WTC11 (cell line): ENCODE results near the gene PUM1. TPM values are rescaled to one million over a fixed set of nuclear protein-coding genes. Genes with fewer than 3 reads are reported as not detected.

Source experiments
- ATAC-seq: fragments of 200-7000 bp; cut with Tn5 transposase; 2 replicates; pipeline ENCODE4 v1.10.0; 2021; ENCODE audit warnings: mild to moderate bottlenecking, moderate library complexity
- CTCF ChIA-PET: fragments of 300-600 bp; sonication (Branson Sonifier 250); formaldehyde crosslinking; loops from one replicate; lab custom pipeline; 2021; ENCODE audit warnings: antibody characterized with exemption; lab: Charles Lee
- POLR2A ChIA-PET: fragments of 350-600 bp; sonication (Branson Sonifier 250); formaldehyde crosslinking; loops from one replicate; lab custom pipeline; 2021; ENCODE audit warnings: antibody characterized with exemption; lab: Charles Lee
- DNase-seq: peaks from one replicate; pipeline ENCODE4 v3.0.0; 2021; ENCODE audit warnings: low spot score
- H3K27ac Mint-ChIP-seq: 2 replicates; pipeline ENCODE4 v1.8.0; 2021; ENCODE audit warnings: mixed read lengths
- H3K27me3 Mint-ChIP-seq: 2 replicates; pipeline ENCODE4 v1.8.0; 2021; ENCODE audit warnings: low read depth, mild to moderate bottlenecking, moderate library complexity, mixed read lengths
- H3K36me3 Mint-ChIP-seq: 2 replicates; pipeline ENCODE4 v1.8.0; 2021; ENCODE audit warnings: mixed read lengths
- H3K4me1 Mint-ChIP-seq: 2 replicates; pipeline ENCODE4 v1.8.0; 2022; ENCODE audit warnings: mixed read lengths
- H3K4me3 Mint-ChIP-seq: 2 replicates; pipeline ENCODE4 v1.8.0; 2021; ENCODE audit warnings: mild to moderate bottlenecking, moderate library complexity, mixed read lengths
- H3K9me3 Mint-ChIP-seq: 2 replicates; pipeline ENCODE4 v1.8.0; 2021; ENCODE audit warnings: mixed read lengths
- ESRRA ChIP-seq: sonication (generic); formaldehyde crosslinking; IDR thresholded peaks from 2 replicates; pipeline ENCODE4 v1.8.1; 2022; ENCODE audit warnings: mild to moderate bottlenecking, missing genetic modification reagents, borderline replicate concordance
- GABPB1 ChIP-seq: sonication (generic); formaldehyde crosslinking; IDR thresholded peaks from 2 replicates; pipeline ENCODE4 v1.8.1; 2023; ENCODE audit warnings: mild to moderate bottlenecking, missing genetic modification reagents
- HMGA2 ChIP-seq: fragments of 250-450 bp; sonication (Bioruptor Pico); IDR thresholded peaks from 2 replicates; pipeline ENCODE4 v1.4.0; 2021; ENCODE audit warnings: mild to moderate bottlenecking, moderate library complexity
- NR1H2 ChIP-seq: sonication (generic); formaldehyde crosslinking; IDR thresholded peaks from 2 replicates; pipeline ENCODE4 v1.9.0; 2021; ENCODE audit warnings: mild to moderate bottlenecking, moderate library complexity, missing genetic modification reagents
- NR2C2 ChIP-seq: sonication (generic); formaldehyde crosslinking; IDR thresholded peaks from 2 replicates; pipeline ENCODE4 v1.8.0; 2022; ENCODE audit warnings: mild to moderate bottlenecking, missing genetic modification reagents
- PRRX2 ChIP-seq: fragments of 250-450 bp; sonication (Bioruptor Pico); IDR thresholded peaks from 2 replicates; pipeline ENCODE4 v1.8.0; 2021; ENCODE audit warnings: mild to moderate bottlenecking
- RORB ChIP-seq: fragments of 250-450 bp; sonication (Bioruptor Pico); IDR thresholded peaks from 2 replicates; pipeline ENCODE4 v1.9.0; 2021; ENCODE audit warnings: mild to moderate bottlenecking
- SMAD3 ChIP-seq: sonication (generic); formaldehyde crosslinking; IDR thresholded peaks from 2 replicates; pipeline ENCODE4 v1.8.0; 2022; ENCODE audit warnings: missing genetic modification reagents, mild to moderate bottlenecking, borderline replicate concordance
- TEAD1 ChIP-seq: sonication (generic); formaldehyde crosslinking; IDR thresholded peaks from 2 replicates; pipeline ENCODE4 v1.8.0; 2022; ENCODE audit warnings: mild to moderate bottlenecking, missing genetic modification reagents
- ZNF121 ChIP-seq: sonication (generic); formaldehyde crosslinking; IDR thresholded peaks from 2 replicates; pipeline ENCODE4 v1.8.0; 2023; ENCODE audit warnings: missing genetic modification reagents
- ZNF219 ChIP-seq: sonication (generic); formaldehyde crosslinking; IDR thresholded peaks from 2 replicates; pipeline ENCODE4 v1.8.0; 2023; ENCODE audit warnings: missing genetic modification reagents, mild to moderate bottlenecking, borderline replicate concordance
- ZNF232 ChIP-seq: sonication (generic); formaldehyde crosslinking; IDR thresholded peaks from 2 replicates; pipeline ENCODE4 v1.8.0; 2022; ENCODE audit warnings: mild to moderate bottlenecking, missing genetic modification reagents
- ZNF396 ChIP-seq: fragments of 250-450 bp; sonication (Bioruptor Pico); IDR thresholded peaks from 2 replicates; pipeline ENCODE4 v1.8.0; 2021; ENCODE audit warnings: mild to moderate bottlenecking, moderate library complexity, borderline replicate concordance
- total RNA-seq: library from RNA; stranded (reverse); gene quantifications from 3 replicates; pipeline ENCODE4 v1.2.3, GENCODE V29; 2021
- TF ChIP-seq, protein P1 (sequence below): sonication (generic); formaldehyde crosslinking; IDR thresholded peaks from 2 replicates; pipeline ENCODE4 v1.8.1; 2023; ENCODE audit warnings: mild to moderate bottlenecking, missing genetic modification reagents, moderate library complexity
- TF ChIP-seq, protein P2 (sequence below): sonication (generic); formaldehyde crosslinking; IDR thresholded peaks from 2 replicates; pipeline ENCODE4 v1.8.1; 2022; ENCODE audit warnings: mild to moderate bottlenecking, missing genetic modification reagents, moderate library complexity, borderline replicate concordance
- TF ChIP-seq, protein P3 (sequence below): sonication (generic); formaldehyde crosslinking; IDR thresholded peaks from 2 replicates; pipeline ENCODE4 v1.8.0; 2022; ENCODE audit warnings: mild to moderate bottlenecking, missing genetic modification reagents
- TF ChIP-seq, protein P4 (sequence below): sonication (generic); formaldehyde crosslinking; IDR thresholded peaks from 2 replicates; pipeline ENCODE4 v1.8.1; 2023; ENCODE audit warnings: mild to moderate bottlenecking, missing genetic modification reagents
- TF ChIP-seq, protein P5 (sequence below): fragments of 250-450 bp; sonication (Bioruptor Pico); IDR thresholded peaks from 2 replicates; pipeline ENCODE4 v1.9.0; 2021; ENCODE audit warnings: moderate library complexity, mild to moderate bottlenecking, inconsistent platforms, borderline replicate concordance
- TF ChIP-seq, protein P6 (sequence below): fragments of 250-450 bp; sonication (Bioruptor Pico); IDR thresholded peaks from 2 replicates; pipeline ENCODE4 v1.8.0; 2021; ENCODE audit warnings: mild to moderate bottlenecking
- TF ChIP-seq, protein P7 (sequence below): sonication (generic); formaldehyde crosslinking; IDR thresholded peaks from 2 replicates; pipeline ENCODE4 v1.8.0; 2023; ENCODE audit warnings: missing genetic modification reagents, mild to moderate bottlenecking, borderline replicate concordance
- TF ChIP-seq, protein P8 (sequence below): fragments of 250-450 bp; sonication (Bioruptor Pico); IDR thresholded peaks from 2 replicates; pipeline ENCODE4 v1.9.0; 2021; ENCODE audit warnings: mild to moderate bottlenecking

The PUM1 gene
- total RNA-seq, 1 experiment from 2014 or later: 147 TPM

DNA sequence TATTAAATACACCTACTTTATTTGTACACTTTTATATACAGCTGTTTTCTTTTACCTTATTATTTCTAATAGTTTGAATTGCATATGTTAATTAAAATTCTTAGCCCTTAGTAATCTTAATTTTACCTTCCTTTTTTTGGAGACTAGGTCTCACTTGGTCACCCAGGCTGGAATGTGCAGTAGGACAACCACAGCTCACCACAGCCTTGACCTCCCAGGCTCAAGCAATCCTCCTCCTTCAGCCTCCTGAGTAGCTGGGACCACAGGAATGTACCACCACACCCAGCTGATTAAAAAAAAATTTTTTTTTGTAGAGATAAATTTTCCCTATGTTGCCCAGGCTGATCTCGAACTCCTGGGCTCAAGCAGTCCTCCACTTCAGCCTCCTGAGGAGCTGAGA lies 141.9 kb downstream of the PUM1 start:
- no peak for ATAC-seq
- TF ChIP-seq, protein P1, sequence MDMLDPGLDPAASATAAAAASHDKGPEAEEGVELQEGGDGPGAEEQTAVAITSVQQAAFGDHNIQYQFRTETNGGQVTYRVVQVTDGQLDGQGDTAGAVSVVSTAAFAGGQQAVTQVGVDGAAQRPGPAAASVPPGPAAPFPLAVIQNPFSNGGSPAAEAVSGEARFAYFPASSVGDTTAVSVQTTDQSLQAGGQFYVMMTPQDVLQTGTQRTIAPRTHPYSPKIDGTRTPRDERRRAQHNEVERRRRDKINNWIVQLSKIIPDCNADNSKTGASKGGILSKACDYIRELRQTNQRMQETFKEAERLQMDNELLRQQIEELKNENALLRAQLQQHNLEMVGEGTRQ (CRISPR knock-in tag): no peak
- TF ChIP-seq NR1H2 (CRISPR knock-in tag) (no peak), GABPB1 (no peak), RORB (CRISPR knock-in tag) (no peak), ZNF121 (CRISPR knock-in tag) (no peak), ZNF219 (CRISPR knock-in tag) (no peak), ZNF232 (CRISPR knock-in tag) (no peak), ZNF396 (CRISPR knock-in tag) (no peak), SMAD3 (CRISPR knock-in tag) (no peak), HMGA2 (no peak), ESRRA (CRISPR knock-in tag) (no peak)
- TF ChIP-seq, protein P2, sequence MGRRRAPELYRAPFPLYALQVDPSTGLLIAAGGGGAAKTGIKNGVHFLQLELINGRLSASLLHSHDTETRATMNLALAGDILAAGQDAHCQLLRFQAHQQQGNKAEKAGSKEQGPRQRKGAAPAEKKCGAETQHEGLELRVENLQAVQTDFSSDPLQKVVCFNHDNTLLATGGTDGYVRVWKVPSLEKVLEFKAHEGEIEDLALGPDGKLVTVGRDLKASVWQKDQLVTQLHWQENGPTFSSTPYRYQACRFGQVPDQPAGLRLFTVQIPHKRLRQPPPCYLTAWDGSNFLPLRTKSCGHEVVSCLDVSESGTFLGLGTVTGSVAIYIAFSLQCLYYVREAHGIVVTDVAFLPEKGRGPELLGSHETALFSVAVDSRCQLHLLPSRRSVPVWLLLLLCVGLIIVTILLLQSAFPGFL (CRISPR knock-in tag): no peak
- TF ChIP-seq, protein P3, sequence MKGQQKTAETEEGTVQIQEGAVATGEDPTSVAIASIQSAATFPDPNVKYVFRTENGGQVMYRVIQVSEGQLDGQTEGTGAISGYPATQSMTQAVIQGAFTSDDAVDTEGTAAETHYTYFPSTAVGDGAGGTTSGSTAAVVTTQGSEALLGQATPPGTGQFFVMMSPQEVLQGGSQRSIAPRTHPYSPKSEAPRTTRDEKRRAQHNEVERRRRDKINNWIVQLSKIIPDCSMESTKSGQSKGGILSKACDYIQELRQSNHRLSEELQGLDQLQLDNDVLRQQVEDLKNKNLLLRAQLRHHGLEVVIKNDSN (CRISPR knock-in tag): no peak
- TF ChIP-seq, protein P4, sequence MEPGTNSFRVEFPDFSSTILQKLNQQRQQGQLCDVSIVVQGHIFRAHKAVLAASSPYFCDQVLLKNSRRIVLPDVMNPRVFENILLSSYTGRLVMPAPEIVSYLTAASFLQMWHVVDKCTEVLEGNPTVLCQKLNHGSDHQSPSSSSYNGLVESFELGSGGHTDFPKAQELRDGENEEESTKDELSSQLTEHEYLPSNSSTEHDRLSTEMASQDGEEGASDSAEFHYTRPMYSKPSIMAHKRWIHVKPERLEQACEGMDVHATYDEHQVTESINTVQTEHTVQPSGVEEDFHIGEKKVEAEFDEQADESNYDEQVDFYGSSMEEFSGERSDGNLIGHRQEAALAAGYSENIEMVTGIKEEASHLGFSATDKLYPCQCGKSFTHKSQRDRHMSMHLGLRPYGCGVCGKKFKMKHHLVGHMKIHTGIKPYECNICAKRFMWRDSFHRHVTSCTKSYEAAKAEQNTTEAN: no peak
- TF ChIP-seq, protein P5, sequence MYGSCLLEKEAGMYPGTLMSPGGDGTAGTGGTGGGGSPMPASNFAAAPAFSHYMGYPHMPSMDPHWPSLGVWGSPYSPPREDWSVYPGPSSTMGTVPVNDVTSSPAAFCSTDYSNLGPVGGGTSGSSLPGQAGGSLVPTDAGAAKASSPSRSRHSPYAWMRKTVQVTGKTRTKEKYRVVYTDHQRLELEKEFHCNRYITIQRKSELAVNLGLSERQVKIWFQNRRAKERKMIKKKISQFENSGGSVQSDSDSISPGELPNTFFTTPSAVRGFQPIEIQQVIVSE (CRISPR knock-in tag): no peak
- ChIA-PET CTCF (interaction anchor here (0.6 to 4.1 kb wide), 5 partner anchors 62 to 205 kb away, joined by 3 to 21 read pairs (median 5); no protein-coding TSS in a partner anchor), POLR2A (no interaction called here)
- Mint-ChIP-seq H3K4me1 (peaks cover 5% of the 10 kb centered on the region), H3K36me3 (no peaks in the 10 kb centered on the region), H3K4me3 (no peak overlapping the region), H3K27ac (no peak overlapping the region), H3K9me3 (no peaks in the 10 kb centered on the region), H3K27me3 (no peaks in the 10 kb centered on the region)
- no peak for DNase-seq

DNA sequence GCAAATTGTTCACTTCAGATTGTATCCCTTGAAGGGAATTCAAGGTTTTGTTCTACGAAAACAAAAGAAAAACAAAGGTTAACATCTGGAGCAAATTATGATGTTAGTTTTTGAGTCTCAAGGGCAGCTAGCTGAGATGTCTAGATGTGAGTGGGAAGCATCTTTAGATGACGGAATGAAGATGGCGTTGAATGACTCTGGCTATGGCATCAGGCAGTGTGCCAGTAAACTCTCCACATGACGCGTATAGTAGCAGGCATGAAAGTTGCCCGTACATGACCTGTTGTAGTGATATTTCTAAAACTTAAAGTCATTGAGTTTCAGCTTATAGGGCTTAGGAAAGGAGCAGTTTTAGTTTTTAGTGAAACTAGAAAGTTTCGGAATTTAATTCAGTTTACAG lies 144.7 kb downstream of the PUM1 start:
- Mint-ChIP-seq H3K27ac (no peak overlapping the region), H3K9me3 (no peaks in the 10 kb centered on the region), H3K4me1 (no peaks in the 10 kb centered on the region), H3K27me3 (no peaks in the 10 kb centered on the region), H3K36me3 (no peaks in the 10 kb centered on the region), H3K4me3 (no peak overlapping the region)
- TF ChIP-seq TEAD1 (CRISPR knock-in tag): no peak
- TF ChIP-seq, protein P6, sequence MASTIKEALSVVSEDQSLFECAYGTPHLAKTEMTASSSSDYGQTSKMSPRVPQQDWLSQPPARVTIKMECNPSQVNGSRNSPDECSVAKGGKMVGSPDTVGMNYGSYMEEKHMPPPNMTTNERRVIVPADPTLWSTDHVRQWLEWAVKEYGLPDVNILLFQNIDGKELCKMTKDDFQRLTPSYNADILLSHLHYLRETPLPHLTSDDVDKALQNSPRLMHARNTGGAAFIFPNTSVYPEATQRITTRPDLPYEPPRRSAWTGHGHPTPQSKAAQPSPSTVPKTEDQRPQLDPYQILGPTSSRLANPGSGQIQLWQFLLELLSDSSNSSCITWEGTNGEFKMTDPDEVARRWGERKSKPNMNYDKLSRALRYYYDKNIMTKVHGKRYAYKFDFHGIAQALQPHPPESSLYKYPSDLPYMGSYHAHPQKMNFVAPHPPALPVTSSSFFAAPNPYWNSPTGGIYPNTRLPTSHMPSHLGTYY: no peak
- TF ChIP-seq, protein P7, sequence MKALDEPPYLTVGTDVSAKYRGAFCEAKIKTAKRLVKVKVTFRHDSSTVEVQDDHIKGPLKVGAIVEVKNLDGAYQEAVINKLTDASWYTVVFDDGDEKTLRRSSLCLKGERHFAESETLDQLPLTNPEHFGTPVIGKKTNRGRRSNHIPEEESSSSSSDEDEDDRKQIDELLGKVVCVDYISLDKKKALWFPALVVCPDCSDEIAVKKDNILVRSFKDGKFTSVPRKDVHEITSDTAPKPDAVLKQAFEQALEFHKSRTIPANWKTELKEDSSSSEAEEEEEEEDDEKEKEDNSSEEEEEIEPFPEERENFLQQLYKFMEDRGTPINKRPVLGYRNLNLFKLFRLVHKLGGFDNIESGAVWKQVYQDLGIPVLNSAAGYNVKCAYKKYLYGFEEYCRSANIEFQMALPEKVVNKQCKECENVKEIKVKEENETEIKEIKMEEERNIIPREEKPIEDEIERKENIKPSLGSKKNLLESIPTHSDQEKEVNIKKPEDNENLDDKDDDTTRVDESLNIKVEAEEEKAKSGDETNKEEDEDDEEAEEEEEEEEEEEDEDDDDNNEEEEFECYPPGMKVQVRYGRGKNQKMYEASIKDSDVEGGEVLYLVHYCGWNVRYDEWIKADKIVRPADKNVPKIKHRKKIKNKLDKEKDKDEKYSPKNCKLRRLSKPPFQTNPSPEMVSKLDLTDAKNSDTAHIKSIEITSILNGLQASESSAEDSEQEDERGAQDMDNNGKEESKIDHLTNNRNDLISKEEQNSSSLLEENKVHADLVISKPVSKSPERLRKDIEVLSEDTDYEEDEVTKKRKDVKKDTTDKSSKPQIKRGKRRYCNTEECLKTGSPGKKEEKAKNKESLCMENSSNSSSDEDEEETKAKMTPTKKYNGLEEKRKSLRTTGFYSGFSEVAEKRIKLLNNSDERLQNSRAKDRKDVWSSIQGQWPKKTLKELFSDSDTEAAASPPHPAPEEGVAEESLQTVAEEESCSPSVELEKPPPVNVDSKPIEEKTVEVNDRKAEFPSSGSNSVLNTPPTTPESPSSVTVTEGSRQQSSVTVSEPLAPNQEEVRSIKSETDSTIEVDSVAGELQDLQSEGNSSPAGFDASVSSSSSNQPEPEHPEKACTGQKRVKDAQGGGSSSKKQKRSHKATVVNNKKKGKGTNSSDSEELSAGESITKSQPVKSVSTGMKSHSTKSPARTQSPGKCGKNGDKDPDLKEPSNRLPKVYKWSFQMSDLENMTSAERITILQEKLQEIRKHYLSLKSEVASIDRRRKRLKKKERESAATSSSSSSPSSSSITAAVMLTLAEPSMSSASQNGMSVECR (CRISPR knock-in tag): no peak
- TF ChIP-seq, protein P2 (CRISPR knock-in tag): no peak
- TF ChIP-seq, protein P8, sequence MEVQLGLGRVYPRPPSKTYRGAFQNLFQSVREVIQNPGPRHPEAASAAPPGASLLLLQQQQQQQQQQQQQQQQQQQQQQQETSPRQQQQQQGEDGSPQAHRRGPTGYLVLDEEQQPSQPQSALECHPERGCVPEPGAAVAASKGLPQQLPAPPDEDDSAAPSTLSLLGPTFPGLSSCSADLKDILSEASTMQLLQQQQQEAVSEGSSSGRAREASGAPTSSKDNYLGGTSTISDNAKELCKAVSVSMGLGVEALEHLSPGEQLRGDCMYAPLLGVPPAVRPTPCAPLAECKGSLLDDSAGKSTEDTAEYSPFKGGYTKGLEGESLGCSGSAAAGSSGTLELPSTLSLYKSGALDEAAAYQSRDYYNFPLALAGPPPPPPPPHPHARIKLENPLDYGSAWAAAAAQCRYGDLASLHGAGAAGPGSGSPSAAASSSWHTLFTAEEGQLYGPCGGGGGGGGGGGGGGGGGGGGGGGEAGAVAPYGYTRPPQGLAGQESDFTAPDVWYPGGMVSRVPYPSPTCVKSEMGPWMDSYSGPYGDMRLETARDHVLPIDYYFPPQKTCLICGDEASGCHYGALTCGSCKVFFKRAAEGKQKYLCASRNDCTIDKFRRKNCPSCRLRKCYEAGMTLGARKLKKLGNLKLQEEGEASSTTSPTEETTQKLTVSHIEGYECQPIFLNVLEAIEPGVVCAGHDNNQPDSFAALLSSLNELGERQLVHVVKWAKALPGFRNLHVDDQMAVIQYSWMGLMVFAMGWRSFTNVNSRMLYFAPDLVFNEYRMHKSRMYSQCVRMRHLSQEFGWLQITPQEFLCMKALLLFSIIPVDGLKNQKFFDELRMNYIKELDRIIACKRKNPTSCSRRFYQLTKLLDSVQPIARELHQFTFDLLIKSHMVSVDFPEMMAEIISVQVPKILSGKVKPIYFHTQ (CRISPR knock-in tag): no peak
- no peak for TF ChIP-seq NR2C2 (CRISPR knock-in tag)
- TF ChIP-seq PRRX2 (CRISPR knock-in tag): no peak
- ATAC-seq (no peak), DNase-seq (no peak)
- POLR2A ChIA-PET: interaction anchor here (0.6 to 1.1 kb wide), 2 partner anchors 13 to 1774 kb away, joined by 3 to 5 read pairs; no protein-coding TSS in a partner anchor
- CTCF ChIA-PET: interaction anchor here (1.0 to 4.0 kb wide), 3 partner anchors 10 to 191 kb away, joined by 3 to 27 read pairs (median 3); no protein-coding TSS in a partner anchor
